AG20443 (cell line): ENCODE measurements around the gene PRDM10.
A peak's percentile ranks its signal among the peaks of the same experiment; 100 is the strongest.
"Not testable (repeated sequence)": the region's sequence is repeated elsewhere in the genome, so short reads cannot be mapped to it uniquely, and the experiment has no call there.

Experiments
- DNase-seq: peaks from one replicate; pipeline ENCODE4 v3.0.0; 2012; ENCODE audit warnings: low spot score, mixed read lengths

Gene PRDM10

DNA sequence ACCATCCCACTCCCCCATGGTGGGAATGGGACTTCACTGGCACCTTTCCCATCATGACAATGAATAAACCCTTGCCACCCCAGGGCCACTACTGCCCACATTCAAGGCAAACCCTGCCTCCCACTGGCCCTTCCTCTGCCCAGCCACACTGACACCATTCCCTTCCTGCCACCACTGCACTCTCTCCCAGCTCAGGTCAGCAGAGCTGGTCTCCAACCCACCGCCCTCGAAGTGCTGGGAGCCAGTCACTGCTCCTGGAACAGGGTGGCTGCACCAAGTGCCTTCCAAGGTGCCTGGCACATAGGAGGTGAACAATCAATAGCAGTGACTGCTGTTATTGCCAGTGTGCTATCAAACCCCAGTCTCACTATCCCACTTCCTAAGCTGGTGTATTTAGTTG is 27.1 kb downstream of the PRDM10 start:
- DNase-seq = no peak

DNA sequence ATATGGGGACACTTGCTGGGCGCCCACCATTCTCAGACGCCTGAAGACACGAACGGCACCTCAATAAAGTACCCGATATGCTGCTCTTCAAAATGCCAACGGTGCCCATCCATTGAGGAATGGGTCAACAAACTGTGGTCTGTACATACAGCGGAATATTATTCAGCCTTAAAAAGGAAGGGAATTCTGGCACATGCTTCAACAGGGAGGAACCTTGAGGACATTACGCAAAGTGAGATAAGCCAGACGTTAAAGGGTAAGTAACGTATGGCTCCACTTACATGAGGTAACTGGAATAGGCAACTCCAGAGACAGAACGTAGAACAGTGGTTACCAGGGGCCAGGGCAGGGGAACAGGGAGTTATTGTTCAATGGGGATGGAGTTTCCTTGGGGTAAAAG is 28.0 kb downstream of the PRDM10 start:
- DNase-seq = no peak

DNA sequence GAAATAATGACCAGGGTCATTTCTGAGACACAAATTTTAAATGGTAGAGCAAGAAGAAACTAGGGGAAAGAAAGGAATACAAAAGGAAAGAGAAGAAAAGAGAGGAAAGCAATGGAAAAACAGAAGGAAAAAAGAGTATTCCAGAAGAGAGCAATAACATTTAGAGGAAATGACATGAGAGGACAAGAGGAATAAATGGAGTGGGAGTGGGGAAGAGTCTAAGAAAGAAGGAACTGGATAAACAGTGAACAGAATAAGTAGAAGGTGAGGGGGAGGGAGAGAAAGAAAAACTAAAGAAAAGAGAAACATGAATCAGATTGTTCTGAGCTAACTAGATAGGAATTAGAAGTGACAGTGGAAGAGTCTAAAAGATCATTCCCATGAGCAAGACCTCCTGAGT is 28.4 kb downstream of the PRDM10 start:
- DNase-seq = no peak

DNA sequence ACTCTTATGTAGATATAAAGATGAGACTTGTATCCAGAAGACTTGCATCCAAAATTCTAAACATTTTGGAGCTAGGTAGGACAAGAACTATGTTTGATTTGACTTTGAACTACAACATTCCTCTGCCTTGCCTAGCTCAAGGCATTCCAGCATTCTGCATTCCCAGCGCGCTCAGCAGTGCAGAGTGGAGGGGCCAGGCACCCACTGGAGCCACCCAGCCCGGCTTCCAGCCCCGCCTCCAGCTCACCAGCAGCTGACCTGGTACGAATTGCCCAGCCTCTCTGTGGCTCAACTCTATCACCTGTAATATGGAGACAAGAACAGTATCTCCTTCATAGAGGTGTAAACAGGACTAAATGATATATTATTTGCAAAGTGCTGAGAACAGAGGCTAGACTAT is 28.8 kb downstream of the PRDM10 start:
- DNase-seq = no peak

DNA sequence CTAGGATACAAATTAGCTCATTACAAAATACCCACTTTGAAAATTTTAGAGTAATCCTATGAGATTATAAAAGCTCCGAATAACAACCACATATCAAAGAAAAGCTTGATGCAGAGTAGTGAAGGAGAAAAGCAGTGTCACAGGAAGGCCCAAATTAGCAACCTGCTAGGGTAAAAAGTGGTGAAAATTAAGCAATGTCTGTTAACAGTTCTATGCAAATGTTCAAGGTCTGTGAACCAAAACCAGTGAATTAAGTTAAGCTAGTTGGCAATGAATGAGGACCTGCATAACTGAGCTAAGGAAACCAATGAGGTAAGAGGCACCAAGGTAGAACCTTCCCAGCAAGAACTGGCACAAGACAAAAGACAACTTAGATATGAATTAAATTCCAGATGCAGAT is 29.6 kb downstream of the PRDM10 start:
- DNase-seq = no peak

DNA sequence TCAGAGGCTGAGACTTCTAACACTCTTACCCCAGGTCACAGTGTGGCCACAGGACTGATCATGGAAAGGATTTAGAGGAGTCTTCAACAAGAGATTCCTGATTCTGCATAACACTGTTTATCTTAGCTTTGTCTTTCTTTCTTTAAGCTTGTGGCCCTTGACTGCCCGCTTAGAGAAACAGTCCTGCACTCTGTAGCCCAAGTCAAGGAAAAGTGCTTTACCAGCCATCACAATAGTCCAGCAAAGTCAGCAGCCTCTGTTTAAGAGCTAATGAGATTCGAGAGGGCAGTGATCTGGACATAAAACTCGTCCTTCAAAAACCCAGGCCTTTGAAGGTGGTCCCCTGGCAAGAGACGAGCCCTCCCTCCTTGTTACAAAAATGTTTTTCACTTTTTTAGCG is 30.0 kb downstream of the PRDM10 start:
- no peak for DNase-seq

DNA sequence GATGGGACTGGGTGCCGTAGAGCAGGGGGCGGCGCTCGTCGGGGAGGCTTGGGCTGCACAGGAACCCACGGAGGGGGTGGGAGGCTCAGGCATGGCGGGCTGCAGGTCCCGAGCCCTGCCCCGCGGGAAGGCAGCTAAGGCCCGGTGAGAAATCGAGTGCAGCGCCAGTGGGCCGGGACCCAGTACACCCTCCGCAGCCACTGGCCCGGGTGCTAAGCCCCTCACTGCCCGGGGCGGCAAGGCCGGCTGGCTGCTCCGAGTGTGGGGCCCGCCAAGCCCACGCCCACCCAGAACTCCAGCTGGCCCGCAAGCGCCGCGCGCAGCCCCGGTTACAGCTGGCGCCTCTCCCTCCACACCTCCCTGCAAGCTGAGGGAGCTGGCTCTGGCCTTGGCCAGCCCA is 30.8 kb downstream of the PRDM10 start:
- DNase-seq = not testable (repeated sequence)

DNA sequence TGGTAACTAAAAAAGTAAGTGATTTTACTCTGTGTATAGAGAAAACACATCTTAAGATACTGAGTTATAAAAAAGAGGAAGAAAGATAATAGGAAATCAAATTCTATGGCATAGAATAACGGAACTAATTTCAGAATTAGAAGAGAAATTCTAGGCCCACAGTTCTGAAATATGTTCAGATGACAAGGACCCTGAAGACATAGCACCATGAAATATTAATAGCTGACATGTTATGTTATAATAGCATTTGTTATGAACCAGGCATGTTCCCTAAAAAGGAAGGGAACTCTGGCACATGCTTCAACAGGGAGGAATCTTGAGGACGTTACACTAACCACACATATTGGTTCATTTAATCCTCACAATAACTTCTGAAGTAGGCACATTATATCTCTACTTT is 32.7 kb downstream of the PRDM10 start:
- no peak for DNase-seq

DNA sequence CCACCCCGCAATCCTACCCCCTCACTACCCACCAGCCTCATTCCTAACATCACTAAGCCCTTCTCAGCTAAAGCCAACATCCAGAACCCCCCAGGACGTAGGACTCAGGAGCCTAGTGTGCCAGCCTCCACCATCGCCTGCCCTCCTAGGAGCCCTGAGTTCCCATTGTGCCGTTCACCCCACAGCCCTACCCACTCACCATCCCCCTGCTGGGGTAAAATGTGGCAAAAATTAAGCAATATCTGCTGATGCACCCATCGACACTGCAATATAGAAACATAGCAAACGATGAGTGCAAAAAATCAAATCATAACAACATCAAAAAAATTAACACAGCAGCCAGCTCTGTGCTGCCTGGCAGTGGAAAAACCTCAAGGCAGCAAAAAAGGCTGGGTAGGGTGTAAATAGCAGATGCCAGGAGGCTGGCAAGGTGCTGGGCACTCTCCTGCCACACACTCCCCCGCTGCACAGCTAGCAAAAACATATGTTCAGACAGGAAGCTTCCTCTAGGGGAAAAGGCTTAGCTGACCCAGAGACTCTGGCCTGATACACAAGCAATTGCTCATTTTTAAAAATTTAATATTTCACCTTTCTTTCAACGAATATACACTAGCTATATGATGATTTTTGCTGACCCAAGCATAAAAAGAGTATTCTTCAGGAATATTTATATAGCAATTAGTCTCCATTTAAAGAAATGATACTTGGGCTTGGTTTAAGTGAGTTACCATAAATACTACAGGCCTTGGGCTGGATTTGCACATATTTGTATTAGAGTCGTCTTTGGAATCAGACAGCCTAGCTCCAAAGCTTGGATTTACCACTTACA is 33.8 kb downstream of the PRDM10 start:
- no peak for DNase-seq

DNA sequence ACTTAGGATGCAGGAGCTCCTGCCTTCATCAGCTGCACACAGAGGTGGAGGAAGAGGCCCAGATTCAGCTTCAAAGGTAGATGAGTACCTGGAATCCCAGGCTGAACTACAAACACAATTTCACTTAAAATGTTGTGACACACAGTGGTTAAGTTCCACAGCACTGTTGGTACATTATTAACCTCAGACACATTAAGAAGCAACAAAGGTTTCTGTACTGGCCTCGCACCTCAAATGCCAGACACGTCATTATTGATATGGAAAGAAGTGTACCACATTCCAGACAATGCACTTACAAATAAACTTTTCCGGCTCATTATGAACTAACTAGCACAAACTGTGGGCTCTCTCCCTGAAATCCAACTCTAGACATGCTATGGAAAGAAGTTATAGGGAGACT is 34.6 kb downstream of the PRDM10 start:
- no peak for DNase-seq

DNA sequence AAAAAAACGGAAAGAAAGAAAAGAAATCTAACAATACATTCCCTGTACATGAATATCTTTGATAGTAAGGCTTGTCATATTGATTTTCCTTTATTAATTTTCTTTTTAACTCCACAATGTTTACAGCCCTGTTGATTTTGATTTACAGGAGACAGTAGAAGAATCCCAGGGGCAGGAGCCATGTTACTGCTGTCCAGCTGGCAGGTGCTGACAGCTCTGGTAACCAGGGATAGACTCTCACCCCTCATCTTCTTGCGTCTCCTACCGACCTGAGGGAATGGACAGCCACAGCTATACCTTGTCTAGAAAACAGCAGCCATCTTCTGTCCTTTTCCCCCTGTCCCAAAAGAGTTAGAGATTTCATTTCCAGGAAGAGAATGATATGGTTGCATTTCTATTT is 37.4 kb downstream of the PRDM10 start:
- DNase-seq = no peak

DNA sequence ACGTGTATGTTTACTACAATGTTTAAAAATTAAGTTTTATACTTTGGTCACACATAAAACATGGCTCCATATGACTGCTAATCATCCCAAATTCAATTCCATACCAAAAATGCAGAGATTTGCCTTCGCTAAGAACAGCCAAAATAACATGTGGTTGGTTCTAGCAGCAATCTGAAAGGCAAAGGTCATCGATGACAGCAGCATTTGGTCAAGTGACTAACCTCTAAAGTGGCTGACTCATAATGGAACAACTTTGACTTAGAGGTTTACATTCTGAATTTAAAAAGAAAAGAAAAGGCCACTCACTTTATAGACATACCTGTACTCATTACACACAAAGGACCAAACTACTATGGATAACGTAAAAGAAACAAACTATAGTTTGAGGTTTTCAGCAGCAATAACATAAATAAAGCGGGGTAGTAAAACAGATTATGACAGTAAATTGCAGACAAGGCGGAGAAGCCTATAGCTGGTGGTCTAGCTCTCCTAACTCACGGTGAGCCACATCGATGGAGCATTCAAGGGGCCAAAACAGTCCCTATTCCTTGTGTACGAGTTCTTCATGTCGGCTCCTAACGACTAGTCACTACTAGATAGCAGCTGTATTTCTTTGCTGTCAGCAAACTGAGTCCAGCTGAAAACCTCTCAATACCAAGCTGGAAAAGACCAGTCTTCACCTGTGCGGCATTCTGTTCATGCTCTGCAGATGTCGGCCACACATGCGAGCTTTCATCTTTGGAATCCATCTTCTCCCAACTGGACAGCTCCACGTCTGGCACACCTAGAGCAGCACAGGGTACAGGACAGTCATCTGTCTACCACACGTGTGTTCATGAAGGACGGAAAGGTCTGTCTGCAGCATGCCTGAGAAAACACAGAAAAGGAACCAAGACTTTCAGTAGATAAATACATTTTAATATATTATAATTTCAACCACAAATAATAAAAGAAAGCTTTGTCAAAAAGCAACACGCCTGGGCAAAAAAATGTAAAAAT is 42.1 kb downstream of the PRDM10 start:
- peak; percentile 74 for DNase-seq

DNA sequence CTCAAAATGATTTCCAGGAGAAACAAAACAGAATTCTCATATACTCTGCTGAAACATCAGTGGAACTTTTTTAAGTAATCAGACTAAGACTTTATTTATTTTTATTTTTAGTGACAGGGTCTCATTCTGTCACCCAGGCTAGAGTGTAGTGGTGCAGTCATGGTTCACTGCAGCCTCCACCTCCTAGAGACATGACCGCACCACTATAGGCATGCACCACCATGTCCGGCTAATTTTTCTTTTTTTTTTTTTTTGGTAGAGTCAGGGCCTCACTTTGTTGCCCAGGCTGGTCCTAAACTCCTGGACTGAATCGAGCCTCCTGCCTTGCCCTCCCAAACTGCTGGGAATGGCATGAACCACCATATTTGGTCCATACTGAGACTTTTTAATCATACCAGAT is 42.9 kb downstream of the PRDM10 start:
- DNase-seq = no peak

DNA sequence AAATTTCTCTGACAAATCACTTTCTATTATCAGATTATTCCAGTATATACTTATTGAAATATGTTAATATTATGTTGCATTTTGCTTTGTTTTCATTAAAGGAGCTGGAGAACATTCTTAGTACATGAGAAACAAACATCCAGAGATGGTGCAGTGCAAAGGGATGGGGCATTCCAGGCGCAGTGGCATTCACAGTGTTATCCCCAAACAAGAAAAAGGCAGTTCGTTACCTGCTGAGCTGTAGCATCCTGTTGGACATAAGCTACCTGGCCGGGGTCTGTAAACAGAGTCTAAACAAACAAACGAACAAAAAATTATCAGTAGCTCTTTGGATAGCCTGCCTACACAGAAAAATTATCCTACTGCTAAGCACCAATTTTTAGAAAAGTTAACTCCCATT is 47.4 kb downstream of the PRDM10 start:
- no peak for DNase-seq

DNA sequence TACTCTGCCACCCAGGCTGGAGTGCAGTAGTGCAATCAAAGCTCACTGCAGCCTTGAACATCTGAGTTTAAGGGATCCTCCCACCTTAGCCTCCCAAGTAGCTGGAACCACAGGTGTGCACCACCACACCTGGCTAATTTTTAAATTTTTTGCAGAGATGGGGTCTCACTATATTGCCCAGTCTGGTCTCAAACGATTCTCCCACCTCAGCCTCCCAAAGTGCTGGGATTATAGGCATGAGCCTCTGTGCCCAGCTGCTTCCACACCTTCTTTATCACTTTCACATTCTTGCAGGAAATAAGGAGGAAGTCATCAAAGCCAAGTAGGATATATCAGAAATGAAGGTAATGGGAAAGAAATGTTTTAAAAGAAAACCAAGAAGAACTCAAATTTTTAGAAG is 47.9 kb downstream of the PRDM10 start:
- DNase-seq = not testable (repeated sequence)

DNA sequence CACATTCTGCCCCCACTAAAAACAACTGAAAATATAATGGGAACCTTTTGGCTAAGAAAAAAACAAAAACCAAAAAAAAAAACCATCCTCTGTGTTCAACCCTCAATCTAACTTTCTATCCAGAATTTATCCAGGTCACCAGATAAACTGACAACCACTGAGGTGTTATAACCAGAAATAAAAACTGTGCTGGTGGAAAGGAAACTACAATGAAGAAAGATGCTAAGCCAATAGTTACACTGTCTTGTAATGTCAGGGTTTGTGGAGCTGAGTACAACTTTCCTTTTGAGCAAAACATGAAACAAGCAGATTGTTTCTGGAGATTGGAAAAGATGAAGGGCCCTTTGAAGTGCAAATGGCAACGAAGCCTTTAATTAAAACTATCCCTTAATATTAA is 50.8 kb downstream of the PRDM10 start:
- DNase-seq = no peak

DNA sequence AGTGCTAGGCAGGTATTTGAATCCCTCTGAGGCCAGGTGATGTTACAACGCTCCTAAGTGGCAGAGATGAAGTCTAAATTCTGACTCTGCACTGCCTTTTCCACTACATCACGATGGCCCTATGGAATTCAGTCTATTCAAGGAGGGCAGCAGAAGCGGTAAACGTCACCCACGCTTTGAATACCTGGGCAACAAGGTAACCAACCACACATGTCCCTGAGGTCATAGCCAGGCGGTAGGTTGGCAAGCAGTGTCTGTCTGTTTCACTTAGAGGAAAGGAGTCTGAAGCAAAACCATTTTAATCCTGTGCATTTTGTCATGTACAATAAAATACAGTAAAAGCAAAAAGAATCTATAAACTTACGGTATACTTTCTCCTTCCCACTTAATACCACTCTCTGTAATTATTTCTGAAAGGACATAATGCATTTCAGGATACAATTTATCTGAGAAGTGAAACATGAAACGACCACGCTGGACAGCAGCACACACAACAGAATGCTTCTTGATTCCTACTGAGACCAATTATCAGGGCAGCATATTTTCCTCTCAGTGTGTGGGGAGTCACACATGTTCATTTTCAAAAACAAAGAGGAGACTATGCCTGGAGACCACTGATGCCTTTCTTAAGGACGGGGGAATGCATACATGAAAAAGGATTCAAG is 51.3 kb downstream of the PRDM10 start:
- DNase-seq = no peak

DNA sequence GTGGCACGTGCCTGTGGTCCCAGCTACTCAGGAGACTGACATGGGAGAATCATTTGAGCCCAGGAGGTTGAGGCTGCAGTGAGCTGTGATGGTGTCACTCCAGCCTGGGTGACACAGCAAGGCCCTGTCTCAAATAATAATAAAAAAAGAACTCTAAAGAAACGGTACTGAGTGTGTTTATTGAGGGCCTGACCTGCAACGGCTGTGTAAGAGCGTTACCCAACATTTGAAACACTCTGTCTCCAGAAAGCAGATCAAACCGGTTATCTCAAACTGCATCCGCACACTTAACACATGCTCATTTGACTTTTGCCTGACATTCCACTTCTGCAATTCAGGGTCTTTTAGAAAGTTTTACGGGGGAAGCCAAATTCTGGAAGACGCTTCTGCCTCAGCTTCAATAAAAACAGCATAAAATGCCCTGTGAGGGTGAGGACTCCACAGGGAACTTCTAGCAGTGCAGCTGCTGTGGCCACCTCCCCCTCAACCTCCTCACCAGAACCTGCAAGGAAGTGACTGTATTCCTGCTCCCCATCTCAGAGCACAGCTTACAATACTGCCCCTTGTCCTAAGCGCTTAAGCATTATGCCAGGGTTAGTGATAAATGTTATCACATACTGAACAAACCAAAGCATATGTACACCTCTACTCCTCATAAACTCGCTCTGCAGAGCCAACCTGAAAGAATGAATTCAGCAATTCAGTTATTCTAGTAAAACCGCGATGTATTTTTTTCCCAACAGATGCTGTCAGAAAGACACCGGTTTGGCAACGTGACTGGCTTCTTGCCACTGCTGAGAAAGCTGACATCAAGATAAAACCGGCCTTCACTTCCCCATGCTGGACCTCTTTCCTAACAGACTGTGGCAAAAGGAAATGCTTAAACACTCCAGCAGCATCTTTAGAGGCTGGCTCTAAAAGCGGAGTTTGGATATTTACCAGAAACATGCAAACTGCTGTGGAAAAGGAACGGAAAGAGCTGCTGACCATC is 52.2 kb downstream of the PRDM10 start:
- no peak for DNase-seq

DNA sequence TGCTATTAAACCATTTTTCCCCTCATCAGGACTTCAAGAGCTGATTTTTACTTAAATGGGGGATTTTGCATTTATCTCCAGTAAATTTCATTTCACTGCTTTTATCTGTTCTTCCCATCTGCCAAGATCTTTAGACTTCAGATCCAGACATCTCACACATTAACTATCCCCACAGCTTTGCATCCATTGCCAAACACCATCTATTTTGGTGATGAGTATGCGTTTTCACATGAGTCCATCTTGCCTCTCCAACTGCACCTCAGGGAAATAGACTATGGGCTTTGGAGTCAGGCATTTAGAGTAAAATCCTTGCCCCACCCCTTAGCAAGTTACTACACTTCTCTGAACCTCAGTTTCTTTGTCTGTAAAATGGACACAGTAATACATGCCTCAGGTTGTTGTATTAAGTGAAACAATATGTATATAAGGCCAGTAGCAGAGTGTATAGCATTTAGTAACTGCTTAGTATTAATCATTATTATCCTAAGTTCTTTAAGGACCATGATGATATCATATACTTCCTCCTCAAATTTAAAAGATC is 53.6 kb downstream of the PRDM10 start:
- no peak for DNase-seq

DNA sequence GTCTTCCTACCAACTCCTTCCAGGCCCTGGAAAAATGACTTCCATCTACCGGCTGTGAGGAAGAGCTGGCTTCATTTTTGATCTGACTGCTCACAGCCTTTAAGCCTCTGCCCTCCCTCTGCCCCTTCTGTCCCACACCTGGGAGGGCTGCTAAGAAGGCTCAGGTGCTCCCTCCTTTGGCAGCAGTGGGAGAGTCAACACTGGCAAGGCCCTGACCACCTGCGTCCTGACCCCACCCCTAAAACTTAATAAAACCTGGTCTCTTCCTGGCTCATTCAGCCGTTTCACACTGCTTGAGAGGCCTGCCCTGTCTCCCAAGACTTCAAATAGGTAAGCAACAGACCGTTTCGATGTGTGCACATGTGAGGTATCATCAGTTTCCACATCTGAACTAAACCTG is 55.2 kb downstream of the PRDM10 start:
- DNase-seq = no peak

DNA sequence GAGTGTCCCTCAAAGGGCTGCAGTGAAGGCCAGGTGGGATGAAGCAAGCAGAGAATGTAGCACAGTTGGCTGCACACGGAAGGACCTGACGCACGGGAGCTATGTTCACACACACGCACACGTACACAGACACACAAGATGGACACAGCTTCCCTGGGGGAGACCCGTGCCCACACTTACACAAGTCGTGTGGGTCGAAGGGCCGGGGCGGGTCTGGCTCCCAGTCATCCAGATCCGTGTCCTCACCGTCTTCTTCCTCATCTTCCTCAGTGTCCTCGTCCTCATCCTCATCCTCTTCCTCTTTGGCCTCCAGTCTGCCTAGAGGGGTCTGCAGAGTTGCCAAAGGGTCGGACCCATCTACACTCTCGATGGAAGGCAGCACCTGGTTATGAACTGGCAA is 55.7 kb downstream of the PRDM10 start:
- DNase-seq = no peak
